Pancreas (tissue), 10 donors: Measurements from ENCODE around the gene CAPN14. TPM values are rescaled to one million over a fixed set of nuclear protein-coding genes. Genes with fewer than 3 reads are reported as not detected.
"Not testable (repeated sequence)": the region's sequence is repeated elsewhere in the genome, so short reads cannot be mapped to it uniquely, and the experiment has no call there.

Experiments
- ATAC-seq, 4 donors: fragments of 200-7000 bp; cut with Tn5 transposase; one replicate each; pipeline versions ENCODE4 v1.8.0 to v1.9.1; 2020; ENCODE audit warnings: mild to moderate bottlenecking in 4 of 4, moderate library complexity in 4 of 4
- DNase-seq, 6 donors: peaks; one replicate each; pipeline ENCODE4 v3.0.0-alpha.2; 2020
- FAIRE-seq: peaks from 2 replicates; lab custom pipeline; 2012; peaks lifted over from hg19 to GRCh38; lab: Jason Lieb, UNC
- H3K27ac ChIP-seq, 4 donors: fragments of 200-600 bp; sonication (generic); 1 replicate in 3 of 4; 2 replicates in 1 of 4; pipeline versions ENCODE4 v1.5.0 to v1.8.0; 2020
- H3K27me3 ChIP-seq, 4 donors: fragments of 200-600 bp; one replicate each; pipeline ENCODE4 v1.8.0; 2021
- H3K36me3 ChIP-seq, 3 donors: fragments of 200-600 bp; sonication (generic) in 1 of 3; one replicate each; pipeline versions ENCODE4 v1.5.0 to v1.8.0; 2020 to 2021
- H3K4me1 ChIP-seq, 3 donors: fragments of 200-600 bp; one replicate each; pipeline ENCODE4 v1.8.0; 2021
- H3K4me3 ChIP-seq, 4 donors: fragments of 200-600 bp; sonication (generic) in 2 of 4; one replicate each; pipeline versions ENCODE4 v1.5.0 to v1.8.0; 2020 to 2021
- H3K9me3 ChIP-seq, 4 donors: fragments of 200-600 bp; one replicate each; pipeline ENCODE4 v1.8.0; 2021
- WGBS, 2 donors: extraction: QIAGEN DNeasy Blood & Tissue Kit; methylation state at CpG; one replicate each; pipeline ENCODE4 v1.1.7; 2013; 5-methylcytosine and 5-hydroxymethylcytosine counted together
- intact Hi-C, 3 donors: fragments of 100-400 bp; cut with DNase I; formaldehyde crosslinking; loops; one replicate each; pipeline versions ENCODE4 v1.11.1 to v1.14.2; 2022
- polyA plus RNA-seq, 2 donors: library from polyadenylated mRNA; stranded (reverse); fragments of 200-250 nt; gene quantifications; one replicate each; pipeline ENCODE4 v1.2.3, GENCODE V29; 2013
- total RNA-seq, 6 donors: library from RNA; stranded (reverse); fragmentation: NEBNext Ultra II Directional in 4 of 6; extraction: Animal tissue kit (Norgen Biotek cat#: 25700) in 4 of 6; gene quantifications; one replicate each; pipeline versions ENCODE4 v1.2.1 to v1.2.4, GENCODE V29; 2021 to 2023
- TF ChIP-seq, protein P1 (sequence below), 4 donors: fragments of 200-600 bp; sonication (generic) in 3 of 4; IDR thresholded peaks; one replicate each; pipeline versions ENCODE4 v1.5.0 to v1.8.0; 2021; ENCODE audit warnings: antibody characterized with exemption in 4 of 4
- donor health status: healthy with polysubstance abuse.
- donor health status: DM: no; HTN: no; CAD: no; lungs with moderate emphysema.
- donor health status: DM: no; HTN: no; CAD: no.
- donor health status: control.
- donor health status: control.
- donor health status: Bipolar disorder and iron deficiency.
- donor health status: DM: yes; HTN: yes; CAD: no.
- donor health status: DM: no; HTN: no; CAD: no.
- donor health status: DM: no; HTN: no; CAD: no.
- donor health status: DM: yes; HTN: yes; CAD: no.

CAPN14 gene
- total and polyA plus RNA-seq, 8 donors = 0.06 to 0.08 (median 0.07) TPM; not detected in 5

DNA sequence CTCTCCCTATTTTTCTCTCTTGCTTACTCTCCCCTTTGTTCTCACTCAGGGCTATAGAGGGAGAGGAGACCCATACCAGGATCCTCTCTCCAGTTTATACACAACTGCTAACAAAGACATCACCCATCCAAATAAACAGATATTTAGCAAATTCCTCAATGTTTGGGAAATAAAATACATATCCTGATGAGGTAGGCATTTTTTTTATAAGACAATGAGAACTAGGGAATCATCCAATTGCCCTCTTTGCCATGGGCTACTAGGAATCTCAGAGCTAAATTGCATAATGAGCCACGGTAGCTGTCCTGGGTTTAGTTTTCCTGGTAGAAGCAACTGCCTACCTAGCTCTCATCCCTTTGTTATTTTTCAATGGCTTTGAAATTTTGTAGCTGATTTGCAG lies 27.1 kb downstream of the CAPN14 start:
- intact Hi-C loops = no loop called here
- Histone ChIP-seq H3K4me3 (no peak overlapping the region), H3K9me3 (no peaks in the 10 kb centered on the region), H3K36me3 (no peaks in the 10 kb centered on the region), H3K27ac (no peak overlapping the region), H3K4me1 (no peaks in the 10 kb centered on the region), H3K27me3 (no peaks in the 10 kb centered on the region)
- DNase-seq (no peak), FAIRE-seq (no peak), ATAC-seq (no peak)
- TF ChIP-seq, protein P1, sequence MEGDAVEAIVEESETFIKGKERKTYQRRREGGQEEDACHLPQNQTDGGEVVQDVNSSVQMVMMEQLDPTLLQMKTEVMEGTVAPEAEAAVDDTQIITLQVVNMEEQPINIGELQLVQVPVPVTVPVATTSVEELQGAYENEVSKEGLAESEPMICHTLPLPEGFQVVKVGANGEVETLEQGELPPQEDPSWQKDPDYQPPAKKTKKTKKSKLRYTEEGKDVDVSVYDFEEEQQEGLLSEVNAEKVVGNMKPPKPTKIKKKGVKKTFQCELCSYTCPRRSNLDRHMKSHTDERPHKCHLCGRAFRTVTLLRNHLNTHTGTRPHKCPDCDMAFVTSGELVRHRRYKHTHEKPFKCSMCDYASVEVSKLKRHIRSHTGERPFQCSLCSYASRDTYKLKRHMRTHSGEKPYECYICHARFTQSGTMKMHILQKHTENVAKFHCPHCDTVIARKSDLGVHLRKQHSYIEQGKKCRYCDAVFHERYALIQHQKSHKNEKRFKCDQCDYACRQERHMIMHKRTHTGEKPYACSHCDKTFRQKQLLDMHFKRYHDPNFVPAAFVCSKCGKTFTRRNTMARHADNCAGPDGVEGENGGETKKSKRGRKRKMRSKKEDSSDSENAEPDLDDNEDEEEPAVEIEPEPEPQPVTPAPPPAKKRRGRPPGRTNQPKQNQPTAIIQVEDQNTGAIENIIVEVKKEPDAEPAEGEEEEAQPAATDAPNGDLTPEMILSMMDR (IDR thresholded peaks at IDR 0.05) = no peak
- WGBS, 2 donors = 69 to 91% methylated on average over 1 of the region's 1 CpG

DNA sequence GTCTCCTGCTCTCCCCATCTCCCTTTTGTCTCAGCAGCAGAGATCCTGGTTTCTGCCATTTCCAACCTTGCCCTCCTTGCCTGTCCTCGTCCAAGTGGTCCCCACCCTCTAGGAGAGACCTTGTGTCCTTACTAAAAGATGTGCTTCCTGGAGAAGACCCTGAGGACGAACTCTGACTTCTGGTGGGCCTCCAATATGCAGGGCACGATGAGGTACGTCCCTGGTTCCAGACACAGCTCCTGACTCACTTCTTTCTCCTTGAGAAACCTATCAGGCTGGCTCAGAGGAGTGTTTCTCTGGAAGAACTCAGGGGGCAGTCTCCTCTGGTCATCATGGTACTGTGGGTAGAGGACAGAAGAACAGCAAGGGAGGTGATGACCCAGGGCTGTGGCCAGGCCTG lies 28.2 kb downstream of the CAPN14 start:
- Histone ChIP-seq H3K36me3 (no peaks in the 10 kb centered on the region), H3K9me3 (no peaks in the 10 kb centered on the region), H3K4me1 (no peaks in the 10 kb centered on the region), H3K4me3 (no peak overlapping the region), H3K27ac (no peak overlapping the region), H3K27me3 (no peaks in the 10 kb centered on the region)
- ATAC-seq (no peak), DNase-seq (no peak), FAIRE-seq (no peak)
- intact Hi-C loops = no loop called here
- TF ChIP-seq, protein P1 (IDR thresholded peaks at IDR 0.05) = no peak
- 69 to 80% methylated on average over 4 of the region's 4 CpGs for WGBS, 2 donors

DNA sequence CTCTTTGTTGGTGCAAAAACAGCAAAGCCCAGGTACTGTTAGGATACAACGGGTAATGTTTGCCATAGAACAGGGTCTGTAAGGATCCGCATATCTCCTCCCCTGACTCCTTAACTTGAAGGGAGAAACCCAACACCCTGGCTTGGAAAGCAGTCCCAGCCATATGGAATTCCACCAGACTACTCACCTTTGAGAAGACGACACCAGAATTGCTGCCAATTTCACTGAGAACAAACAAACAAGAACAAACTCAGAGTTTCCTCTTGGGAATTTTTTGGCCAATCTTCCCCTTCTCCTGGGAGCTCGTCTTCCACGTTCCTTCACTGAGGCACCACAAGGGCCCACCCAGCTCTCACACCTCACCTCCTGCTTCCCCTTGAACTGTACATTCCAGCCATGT lies 29.2 kb downstream of the CAPN14 start:
- H3K4me1 ChIP-seq = no peaks in the 10 kb centered on the region
- no peaks in the 10 kb centered on the region for H3K9me3 ChIP-seq
- TF ChIP-seq, protein P1 (IDR thresholded peaks at IDR 0.05) = no peak
- H3K36me3 ChIP-seq = no peaks in the 10 kb centered on the region
- DNase-seq = no peak
- FAIRE-seq = no peak
- no peak overlapping the region for H3K4me3 ChIP-seq
- no peak overlapping the region for H3K27ac ChIP-seq
- H3K27me3 ChIP-seq = no peaks in the 10 kb centered on the region
- no peak for ATAC-seq
- 43 to 51% methylated on average over 5 of the region's 5 CpGs for WGBS, 2 donors
- intact Hi-C loops = no loop called here

DNA sequence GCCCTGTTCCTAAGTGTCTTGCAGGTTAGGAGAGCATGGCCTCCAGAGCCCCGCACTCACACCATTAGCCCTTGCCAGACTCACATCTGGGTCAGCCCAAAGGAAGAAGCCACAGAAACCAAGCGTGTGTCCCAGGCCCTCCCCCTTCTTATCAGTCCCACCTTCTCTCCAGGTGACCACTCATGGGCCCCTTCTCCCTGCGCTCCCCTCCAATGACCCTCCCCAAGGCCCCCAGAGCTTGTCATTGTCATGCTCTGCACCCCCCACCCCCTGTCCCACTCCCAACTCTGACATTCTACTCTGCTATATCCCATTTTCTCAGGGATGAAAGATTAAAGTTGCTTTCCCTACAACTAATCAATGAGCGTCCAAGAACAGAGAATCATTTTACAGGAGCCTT lies 30.1 kb downstream of the CAPN14 start:
- ATAC-seq = no peak
- DNase-seq = no peak
- TF ChIP-seq, protein P1 (IDR thresholded peaks at IDR 0.05) = no peak
- H3K9me3 ChIP-seq = no peaks in the 10 kb centered on the region
- no peaks in the 10 kb centered on the region for H3K36me3 ChIP-seq
- intact Hi-C loops = no loop called here
- H3K27me3 ChIP-seq = no peaks in the 10 kb centered on the region
- WGBS, 2 donors = 77 to 85% methylated on average over 4 of the region's 4 CpGs
- no peaks in the 10 kb centered on the region for H3K4me1 ChIP-seq
- no peak for FAIRE-seq
- H3K4me3 ChIP-seq = no peak overlapping the region
- no peak overlapping the region for H3K27ac ChIP-seq

DNA sequence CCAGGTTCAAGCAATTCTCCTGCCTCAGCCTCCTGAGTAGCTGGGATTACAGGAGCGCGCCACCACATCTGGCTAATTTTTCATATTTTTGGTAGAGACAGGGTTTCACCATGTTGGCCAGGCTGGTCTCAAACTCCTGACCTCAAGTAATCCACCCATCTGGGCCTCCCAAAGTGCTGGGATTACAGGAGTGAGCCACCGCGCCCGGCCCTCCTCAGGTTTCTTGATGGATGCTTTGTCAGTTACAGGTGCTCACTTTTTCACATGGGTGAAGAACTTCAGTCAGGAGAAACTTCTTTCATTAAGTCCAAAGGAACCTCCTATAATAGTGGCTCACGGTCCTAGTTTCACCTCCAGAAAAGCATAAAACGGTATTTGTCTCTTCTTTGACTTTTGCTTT lies 33.3 kb downstream of the CAPN14 start:
- H3K4me3 ChIP-seq, FAIRE-seq, DNase-seq, H3K36me3 ChIP-seq, H3K27ac ChIP-seq, H3K9me3 ChIP-seq, intact Hi-C loops, H3K4me1 ChIP-seq, H3K27me3 ChIP-seq, ATAC-seq: not testable (repeated sequence)
- WGBS, 2 donors = 82 to 90% methylated on average over 7 of the region's 7 CpGs
